Panc1 (cell line): ENCODE results near the gene CFAP53. TPM values are rescaled to one million over a fixed set of nuclear protein-coding genes. Genes with fewer than 3 reads are reported as not detected.

Experiments used
- ATAC-seq: fragments of 200-7000 bp; cut with Tn5 transposase; 2 replicates; pipeline ENCODE4 v1.9.1; 2020; ENCODE audit warnings: mild to moderate bottlenecking, moderate library complexity
- BruUV-seq: library from RNA; stranded (reverse); fragments of 400-500 nt; replicated peaks from 2 replicates; lab custom pipeline; 2021; lab: Mats Ljungman, UMichigan
- CTCF ChIA-PET: fragments of 300-600 bp; sonication (Branson Sonifier 250); formaldehyde crosslinking; loops from one replicate; lab custom pipeline; 2022; ENCODE audit warnings: antibody characterized with exemption; lab: Charles Lee
- POLR2A ChIA-PET: fragments of 300-600 bp; sonication (Branson Sonifier 250); formaldehyde crosslinking; loops from one replicate; lab custom pipeline; 2022; ENCODE audit warnings: antibody characterized with exemption; lab: Charles Lee
- DNase-seq: peaks from one replicate; pipeline ENCODE4 v3.0.0-alpha.2; 2010; ENCODE audit warnings: low read depth, low spot score
- H3K27ac ChIP-seq: 2 replicates; pipeline ENCODE4 v1.5.1; 2011; ENCODE audit warnings: mild to moderate bottlenecking, low read length, inconsistent platforms
- H3K27me3 ChIP-seq: fragments of 200-500 bp; sonication (Bioruptor generic); 2 replicates; pipeline ENCODE4 v1.6.0; 2014; ENCODE audit warnings: low read length, inconsistent platforms; ENCODE audit not compliant: control insufficient read depth, insufficient read depth
- H3K36me3 ChIP-seq: fragments of 200-500 bp; sonication (Bioruptor generic); 2 replicates; pipeline ENCODE4 v1.5.1; 2014; ENCODE audit warnings: inconsistent platforms, mild to moderate bottlenecking, low read length, moderate library complexity; ENCODE audit not compliant: control insufficient read depth, insufficient read depth
- H3K4me1 ChIP-seq: 2 replicates; pipeline ENCODE4 v1.5.1; 2011; ENCODE audit warnings: inconsistent platforms, mild to moderate bottlenecking, low read length, moderate library complexity; ENCODE audit not compliant: control insufficient read depth, insufficient read depth
- H3K4me3 ChIP-seq, 2 experiments: 2 replicates each; pipeline ENCODE4 v1.5.1; 2011 to 2012; ENCODE audit warnings: low read depth in 2 of 2, low read length in 2 of 2, mild to moderate bottlenecking in 2 of 2, inconsistent platforms in 1 of 2, moderate library complexity in 1 of 2
- H3K9me3 ChIP-seq: fragments of 200-500 bp; sonication (Bioruptor generic); 2 replicates; pipeline ENCODE4 v1.5.1; 2014; ENCODE audit warnings: low read depth, mild to moderate bottlenecking, inconsistent platforms, low read length, moderate library complexity; ENCODE audit not compliant: control insufficient read depth, insufficient read depth
- CTCF ChIP-seq: fragments of 450-650 bp; IDR thresholded peaks from 2 replicates; pipeline ENCODE4 v1.5.1; 2017; ENCODE audit warnings: mild to moderate bottlenecking
- POLR2AphosphoS5 ChIP-seq: IDR thresholded peaks from 2 replicates; pipeline ENCODE4 v1.6.1; 2012; ENCODE audit warnings: mild to moderate bottlenecking, low read depth, low read length, moderate library complexity
- REST ChIP-seq, 2 experiments: IDR thresholded peaks; 2 replicates each; pipeline ENCODE4 v1.6.1; 2011 to 2012; ENCODE audit warnings: low read depth in 2 of 2, control low read depth in 1 of 2, low read length in 1 of 2, mild to moderate bottlenecking in 1 of 2, moderate library complexity in 1 of 2; ENCODE audit not compliant: insufficient read depth in 1 of 2
- SIN3A ChIP-seq: IDR thresholded peaks from 2 replicates; pipeline ENCODE4 v1.6.1; 2012; ENCODE audit warnings: low read depth, mild to moderate bottlenecking, low read length, moderate library complexity, borderline replicate concordance; ENCODE audit not compliant: insufficient read depth
- TCF7L2 ChIP-seq: IDR thresholded peaks from 2 replicates; pipeline ENCODE4 v1.6.1; 2011; ENCODE audit warnings: mild to moderate bottlenecking, low read depth, low read length, inconsistent platforms
- in situ Hi-C: cut with HindIII; loops from 2 replicates; pipeline ENCODE4 v1.10.0; 2016; ENCODE audit warnings: low sequenced_read_pairs, low pct_unique_long_range_greater_than_20kb
- intact Hi-C: fragments of 100-400 bp; cut with micrococcal nuclease; formaldehyde crosslinking; loops from one replicate; pipeline ENCODE4 v1.10.0; 2022; ENCODE audit not compliant: unreplicated experiment
- total RNA-seq: library from RNA; stranded (reverse); gene quantifications from one replicate; pipeline ENCODE4 v1.2.1, GENCODE V29; 2021; ENCODE audit not compliant: unreplicated experiment

Gene CFAP53
- total RNA-seq, 1 experiment from 2014 or later, result 0.23 TPM

GRCh38 chr18:50182511-50182910 lies 83.8 kb downstream of the CFAP53 start:
- in situ Hi-C loops, result no loop called here
- ATAC-seq (no peak), DNase-seq (no peak)
- Histone ChIP-seq H3K27ac (no peak overlapping the region), H3K27me3 (no peaks in the 10 kb centered on the region; the same call in 1 of the 2 replicates), H3K36me3 (no peaks in the 10 kb centered on the region), H3K4me3 (no peak overlapping the region), H3K9me3 (no peaks in the 10 kb centered on the region), H3K4me1 (no peaks in the 10 kb centered on the region)
- CTCF ChIA-PET, result no interaction called here
- POLR2A ChIA-PET, result no interaction called here
- intact Hi-C loops, result no loop called here
- BruUV-seq, result no TSS peak
- TF ChIP-seq REST (IDR thresholded peaks at IDR 0.05; ENCODE audit: insufficient read depth in 1 of 2, low read depth in 2 of 2, low read length in 1 of 2) (no peak), SIN3A (no peak), TCF7L2 (no peak), POLR2AphosphoS5 (no peak), CTCF (no peak)

- ChIA-PET CTCF (no interaction called here), POLR2A (no interaction called here)
- no peaks in the 10 kb centered on the region for H3K9me3 ChIP-seq
- no peak for TF ChIP-seq REST (IDR thresholded peaks at IDR 0.05; ENCODE audit: insufficient read depth in 1 of 2, low read depth in 2 of 2, low read length in 1 of 2)
- no peak for TF ChIP-seq POLR2AphosphoS5
- TF ChIP-seq TCF7L2, result no peak
- no peak for TF ChIP-seq SIN3A
- BruUV-seq, result no TSS peak
- in situ Hi-C loops, result no loop called here
- intact Hi-C loops, result no loop called here
- H3K4me1 ChIP-seq, result no peaks in the 10 kb centered on the region
- no peak for DNase-seq
- no peak for ATAC-seq
- H3K4me3 ChIP-seq, result no peak overlapping the region
- no peak overlapping the region for H3K27ac ChIP-seq
- H3K36me3 ChIP-seq, result no peaks in the 10 kb centered on the region
- no peaks in the 10 kb centered on the region; the same call in 1 of the 2 replicates for H3K27me3 ChIP-seq
Measured at GRCh38 chr18:50181590-50181989, 84.7 kb downstream of the CFAP53 start.
